GM12878 (cell line): ENCODE data around the gene PTEN. TPM values are rescaled to one million over a fixed set of nuclear protein-coding genes. Genes with fewer than 3 reads are reported as not detected.

ENCODE experiments used
- ATAC-seq: fragments of 200-7000 bp; cut with Tn5 transposase; 3 replicates; pipeline ENCODE4 v1.9.1; 2020; ENCODE audit warnings: mild to moderate bottlenecking, moderate library complexity
- BruUV-seq: library from RNA; stranded (reverse); fragments of 400-500 nt; replicated peaks from 2 replicates; lab custom pipeline; 2021; lab: Mats Ljungman, UMichigan
- CTCF ChIA-PET: fragments of 300-600 bp; sonication (Branson Sonifier 250); formaldehyde crosslinking; extraction: SDS; loops from one replicate; lab custom pipeline; 2021; ENCODE audit warnings: inconsistent platforms; lab: Yijun Ruan, JAX
- POLR2A ChIA-PET: fragments of 350-600 bp; formaldehyde crosslinking; extraction: SDS; loops from one replicate; lab custom pipeline; 2021; ENCODE audit warnings: inconsistent platforms; lab: Charles Lee
- RAD21 ChIA-PET: fragments of 300-600 bp; sonication (Branson Sonifier 250); formaldehyde crosslinking; loops from one replicate; lab custom pipeline; 2023; ENCODE audit warnings: antibody characterized with exemption; ENCODE audit not compliant: unreplicated experiment; lab: Charles Lee
- SMC1A ChIA-PET: fragments of 300-600 bp; sonication (Branson Sonifier 250); formaldehyde crosslinking; loops from one replicate; lab custom pipeline; 2023; ENCODE audit not compliant: unreplicated experiment, uncharacterized antibody; lab: Charles Lee
- DNase-seq: peaks from one replicate; pipeline ENCODE4 v3.0.0-alpha.2; 2011; ENCODE audit warnings: low read depth, low spot score
- FAIRE-seq: peaks from 3 replicates; lab custom pipeline; 2011; peaks lifted over from hg19 to GRCh38; lab: Jason Lieb, UNC
- H2AFZ ChIP-seq: 2 replicates; pipeline ENCODE4 v1.6.0; 2011; ENCODE audit warnings: low read depth, low read length, control low read depth; ENCODE audit not compliant: control insufficient read depth
- H3K27ac ChIP-seq: 2 replicates; pipeline ENCODE4 v1.5.1; 2011; ENCODE audit warnings: control low read depth; ENCODE audit not compliant: control insufficient read depth, insufficient read depth
- H3K27me3 ChIP-seq, 2 experiments: replicated peaks in 1 of 2; 2 replicates each; pipeline versions ENCODE4 v1.6.0 to v1.6.1; 2011; ENCODE audit warnings: low read length in 1 of 2; ENCODE audit not compliant: control insufficient read depth in 2 of 2, insufficient read depth in 2 of 2
- H3K36me3 ChIP-seq, 2 experiments: 2 replicates each; pipeline ENCODE4 v1.5.1; 2011; ENCODE audit warnings: low read length in 1 of 2; ENCODE audit not compliant: control insufficient read depth in 2 of 2, insufficient read depth in 2 of 2
- H3K4me1 ChIP-seq: 2 replicates; pipeline ENCODE4 v1.6.1; 2011; ENCODE audit warnings: mild to moderate bottlenecking, low read length, moderate library complexity, mixed read lengths; ENCODE audit not compliant: control insufficient read depth, insufficient read depth
- H3K4me2 ChIP-seq: 2 replicates; pipeline ENCODE4 v1.6.0; 2011; ENCODE audit warnings: control low read depth; ENCODE audit not compliant: control insufficient read depth, insufficient read depth
- H3K4me3 ChIP-seq: fragments of 200-600 bp; sonication (generic); 2 replicates; pipeline ENCODE4 v1.5.1; 2016
- H3K79me2 ChIP-seq: 2 replicates; pipeline ENCODE4 v1.6.0; 2011; ENCODE audit warnings: low read length; ENCODE audit not compliant: control insufficient read depth, insufficient read depth
- H3K9ac ChIP-seq: 2 replicates; pipeline ENCODE4 v1.8.0; 2011; ENCODE audit warnings: low read length, control low read depth, mixed read lengths; ENCODE audit not compliant: control insufficient read depth, insufficient read depth
- H3K9me3 ChIP-seq: replicated peaks from 3 replicates; pipeline ENCODE4 v1.5.1; 2011; ENCODE audit warnings: mild to moderate bottlenecking, low read length; ENCODE audit not compliant: control insufficient read depth, insufficient read depth
- H4K20me1 ChIP-seq: 2 replicates; pipeline ENCODE4 v1.6.0; 2011; ENCODE audit not compliant: control insufficient read depth, insufficient read depth
- HCFC1 ChIP-seq: fragments of 150-350 bp; IDR thresholded peaks from 2 replicates; pipeline ENCODE4 v1.6.1; 2014; ENCODE audit warnings: low read length
- TCF3 ChIP-seq: IDR thresholded peaks from 2 replicates; pipeline ENCODE4 v1.6.1; 2012; ENCODE audit warnings: low read depth, mild to moderate bottlenecking, low read length, borderline replicate concordance; ENCODE audit not compliant: insufficient read depth
- WGBS: methylation state at CpG from one replicate; pipeline ENCODE4 v1.1.6; 2016; ENCODE audit warnings: low lambda C conversion rate; ENCODE audit not compliant: insufficient replicate concordance, insufficient coverage; ENCODE audit errors: missing lambda C conversion rate; 5-methylcytosine and 5-hydroxymethylcytosine counted together
- in situ Hi-C: fragments of 300-500 bp; cut with MboI; formaldehyde crosslinking; loops from 9 replicates; pipeline ENCODE4 v1.14.3; 2018; ENCODE audit warnings: mixed read lengths
- intact Hi-C: fragments of 100-400 bp; cut with micrococcal nuclease; formaldehyde crosslinking; loops from one replicate; pipeline ENCODE4 v1.14.2; 2022; ENCODE audit not compliant: unreplicated experiment
- polyA plus RNA-seq, 11 experiments: library from polyadenylated mRNA; depleted of rRNA in 4 of 11; unstranded in 6 of 11; stranded (reverse) in 5 of 11; fragments of >200 nt; fragmentation: Nextera tagmentation in 4 of 11; fragmentation: Illumina TruSeq in 1 of 11; extraction: Ambion mirVana in 4 of 11; extraction: Trizol in 1 of 11; gene quantifications; 1 replicate in 1 of 11; 2 replicates in 10 of 11; pipeline versions ENCODE4 v1.2.1 to v1.2.3, GENCODE V29; 2011 to 2016; ENCODE audit warnings: inconsistent platforms in 2 of 11, missing spikeins in 2 of 11, low read depth in 1 of 11
- total RNA-seq, 4 experiments: library from RNA; depleted of rRNA in 3 of 4; stranded (reverse); fragments of >200 nt in 3 of 4; fragmentation: Illumina TruSeq in 1 of 4; extraction: Trizol in 1 of 4; gene quantifications; 2 replicates each; pipeline versions ENCODE4 v1.2.1 to v1.2.3, GENCODE V29; 2013 to 2021

Gene PTEN
- total and polyA plus RNA-seq, 10 of the 15 experiments (the other 5 are each of a cell fraction or from before 2014, with no cell fraction given): 26.1 to 175 (median 58.1) TPM

DNA sequence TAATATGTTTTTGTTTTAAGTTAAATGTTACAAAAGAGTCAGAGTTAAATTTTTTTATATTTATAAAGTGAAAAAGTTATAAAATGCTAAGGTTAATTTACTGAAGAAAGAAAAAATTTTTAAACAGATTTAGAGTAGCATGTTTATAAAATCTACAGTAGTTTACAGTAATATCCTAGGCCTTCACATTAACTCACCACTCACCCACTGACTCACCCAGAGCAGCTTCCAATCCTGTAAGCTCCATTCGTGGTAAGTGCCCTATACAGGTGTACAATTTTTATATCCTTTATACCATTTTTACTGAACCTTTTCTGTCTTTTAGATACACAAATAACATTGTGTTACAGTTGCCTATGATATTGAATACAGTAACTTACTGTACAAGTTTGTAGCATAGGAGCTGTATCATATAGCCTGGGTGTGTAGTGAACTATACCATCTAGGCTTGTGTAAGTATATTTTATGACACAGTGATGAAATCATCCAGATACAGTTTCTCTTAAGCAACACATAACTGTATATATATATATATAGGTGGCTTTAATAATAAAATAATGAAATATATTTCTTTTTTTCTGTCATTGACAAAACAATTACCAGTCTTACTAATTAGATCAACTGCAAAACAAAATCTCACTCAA lies 79.6 kb downstream of the PTEN start:
- ChIA-PET CTCF (no interaction called here), SMC1A (interaction anchor here (0.7 to 1.7 kb wide), 6 partner anchors 9 to 148 kb away, joined by 3 to 8 read pairs (median 4); no protein-coding TSS in a partner anchor), RAD21 (interaction anchor here (1.5 kb wide), 1 partner anchor 73 kb away, joined by 3 read pairs; no protein-coding TSS in a partner anchor), POLR2A (interaction anchor here (0.6 kb wide), 1 partner anchor 71 kb away, joined by 3 read pairs; no protein-coding TSS in a partner anchor)
- no peaks in the 10 kb centered on the region for H3K27me3 ChIP-seq
- FAIRE-seq (no peak), ATAC-seq (no peak), DNase-seq (no peak)
- H3K4me2 ChIP-seq: no peak overlapping the region
- WGBS: 50% methylated on average over 1 of the region's 1 CpG
- intact Hi-C loops: no loop called here
- no peak overlapping the region for H3K9ac ChIP-seq
- BruUV-seq: no TSS peak
- no peaks in the 10 kb centered on the region for H3K9me3 ChIP-seq
- peaks cover 16% of the 10 kb centered on the region for H3K79me2 ChIP-seq
- H3K4me1 ChIP-seq: no peaks in the 10 kb centered on the region
- TF ChIP-seq HCFC1: no peak
- no peak overlapping the region for H3K4me3 ChIP-seq
- in situ Hi-C loops: no loop called here
- no peak overlapping the region for H3K27ac ChIP-seq
- H3K36me3 ChIP-seq: peaks cover 5 to 18% of the 10 kb centered on the region in 2 experiments
- no peaks in the 10 kb centered on the region for H4K20me1 ChIP-seq
- H2AFZ ChIP-seq: no peak overlapping the region

DNA sequence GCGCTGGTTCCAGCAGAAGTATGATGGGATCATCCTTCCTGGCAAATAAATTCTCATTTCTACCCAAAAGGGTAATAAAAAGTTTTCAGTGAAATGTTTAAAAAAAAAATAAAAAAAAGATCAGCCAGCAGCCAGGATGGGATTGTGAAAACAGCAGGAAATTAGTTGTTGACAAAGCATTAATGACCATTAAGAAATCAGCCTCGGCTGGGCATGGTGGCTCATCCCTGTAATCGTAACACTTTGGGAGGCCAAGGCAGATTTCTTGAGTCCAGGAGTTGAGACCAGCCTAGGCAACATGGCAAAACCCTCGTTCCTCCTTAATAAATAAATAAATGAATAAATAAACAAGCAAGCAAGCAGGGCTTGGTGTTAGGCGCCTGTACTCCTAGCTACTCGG lies 82.6 kb downstream of the PTEN start:
- ATAC-seq (no peak), FAIRE-seq (no peak), DNase-seq (no peak)
- Histone ChIP-seq H3K27me3 (no peaks in the 10 kb centered on the region), H3K4me3 (no peak overlapping the region), H3K4me1 (no peaks in the 10 kb centered on the region), H4K20me1 (no peaks in the 10 kb centered on the region), H2AFZ (no peak overlapping the region), H3K36me3 (peaks cover 2 to 14% of the 10 kb centered on the region in 2 experiments; a peak in 3 of 4 replicates), H3K27ac (no peak overlapping the region), H3K79me2 (peaks cover 7% of the 10 kb centered on the region), H3K9ac (no peak overlapping the region), H3K4me2 (no peak overlapping the region), H3K9me3 (no peaks in the 10 kb centered on the region)
- ChIA-PET RAD21 (no interaction called here), SMC1A (no interaction called here), POLR2A (no interaction called here), CTCF (interaction anchor here (1.4 kb wide), 1 partner anchor 24 kb away, joined by 4 read pairs; no protein-coding TSS in a partner anchor)
- in situ Hi-C loops: no loop called here
- BruUV-seq: no TSS peak
- WGBS: 96% methylated on average over 6 of the region's 6 CpGs
- no peak for TF ChIP-seq TCF3
- intact Hi-C loops: no loop called here
